ENCODE results near the gene ZNF264.

DNA sequence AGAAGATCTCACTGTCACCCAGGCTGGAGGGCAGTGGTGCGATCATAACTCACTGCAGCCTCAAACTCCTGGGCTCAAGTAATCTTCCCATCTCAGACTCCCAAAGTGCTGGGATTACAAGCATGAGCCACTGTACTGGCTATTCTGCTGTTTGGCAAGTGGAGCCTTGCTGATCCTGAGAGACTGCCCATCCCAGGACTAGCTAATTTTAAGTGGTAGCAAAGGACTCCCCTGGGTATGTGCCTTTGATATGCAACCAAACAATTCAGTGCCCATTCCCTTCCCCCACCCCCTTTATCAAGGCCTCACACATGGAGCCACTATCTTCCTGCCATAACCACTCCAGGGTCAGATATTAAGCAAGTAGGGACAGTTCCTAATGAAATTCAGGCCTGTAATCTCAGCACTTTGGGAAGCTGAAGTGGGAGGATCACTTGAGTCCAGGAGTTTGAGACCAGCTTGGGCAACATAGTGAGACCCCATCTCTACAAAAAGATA is 72.0 kb downstream of the ZNF264 start:
- TF ChIP-seq, protein P1, sequence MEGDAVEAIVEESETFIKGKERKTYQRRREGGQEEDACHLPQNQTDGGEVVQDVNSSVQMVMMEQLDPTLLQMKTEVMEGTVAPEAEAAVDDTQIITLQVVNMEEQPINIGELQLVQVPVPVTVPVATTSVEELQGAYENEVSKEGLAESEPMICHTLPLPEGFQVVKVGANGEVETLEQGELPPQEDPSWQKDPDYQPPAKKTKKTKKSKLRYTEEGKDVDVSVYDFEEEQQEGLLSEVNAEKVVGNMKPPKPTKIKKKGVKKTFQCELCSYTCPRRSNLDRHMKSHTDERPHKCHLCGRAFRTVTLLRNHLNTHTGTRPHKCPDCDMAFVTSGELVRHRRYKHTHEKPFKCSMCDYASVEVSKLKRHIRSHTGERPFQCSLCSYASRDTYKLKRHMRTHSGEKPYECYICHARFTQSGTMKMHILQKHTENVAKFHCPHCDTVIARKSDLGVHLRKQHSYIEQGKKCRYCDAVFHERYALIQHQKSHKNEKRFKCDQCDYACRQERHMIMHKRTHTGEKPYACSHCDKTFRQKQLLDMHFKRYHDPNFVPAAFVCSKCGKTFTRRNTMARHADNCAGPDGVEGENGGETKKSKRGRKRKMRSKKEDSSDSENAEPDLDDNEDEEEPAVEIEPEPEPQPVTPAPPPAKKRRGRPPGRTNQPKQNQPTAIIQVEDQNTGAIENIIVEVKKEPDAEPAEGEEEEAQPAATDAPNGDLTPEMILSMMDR (IDR thresholded peaks at IDR 0.05; ENCODE audit: insufficient read depth, low read length), result no peak
- TF ChIP-seq POLR2AphosphoS5 (IDR thresholded peaks at IDR 0.05; ENCODE audit: low read depth), result no peak
- TF ChIP-seq SPI1 (IDR thresholded peaks at IDR 0.05; ENCODE audit: borderline replicate concordance, low read depth), result no peak
